ENCODE results near the gene SULT6B1.

Gene SULT6B1

GRCh38 chr2:37149626-37150322 lies 38.7 kb downstream of the SULT6B1 start:
- no peak for DNase-seq (ENCODE audit: low read depth)

- no peak for DNase-seq (ENCODE audit: low read depth)
Measured at GRCh38 chr2:37148325-37148724, 40.1 kb downstream of the SULT6B1 start.

- no peak for DNase-seq (ENCODE audit: low read depth)
Measured at GRCh38 chr2:37146062-37146461, 42.4 kb downstream of the SULT6B1 start.

- DNase-seq (ENCODE audit: low read depth): no peak
Measured at GRCh38 chr2:37143974-37144373, 44.5 kb downstream of the SULT6B1 start.

GRCh38 chr2:37142546-37142945 lies 45.9 kb downstream of the SULT6B1 start:
- no peak for DNase-seq (ENCODE audit: low read depth)

- DNase-seq (ENCODE audit: low read depth): no peak
Measured at GRCh38 chr2:37132914-37133313, 55.6 kb downstream of the SULT6B1 start.

- DNase-seq (ENCODE audit: low read depth): no peak
Measured at GRCh38 chr2:37125416-37125815, 63.1 kb downstream of the SULT6B1 start.

- DNase-seq (ENCODE audit: low read depth): no peak
Measured at GRCh38 chr2:37119157-37119556, 69.3 kb downstream of the SULT6B1 start.
